ENCODE measurements around the gene CA6.

CA6 gene

DNA sequence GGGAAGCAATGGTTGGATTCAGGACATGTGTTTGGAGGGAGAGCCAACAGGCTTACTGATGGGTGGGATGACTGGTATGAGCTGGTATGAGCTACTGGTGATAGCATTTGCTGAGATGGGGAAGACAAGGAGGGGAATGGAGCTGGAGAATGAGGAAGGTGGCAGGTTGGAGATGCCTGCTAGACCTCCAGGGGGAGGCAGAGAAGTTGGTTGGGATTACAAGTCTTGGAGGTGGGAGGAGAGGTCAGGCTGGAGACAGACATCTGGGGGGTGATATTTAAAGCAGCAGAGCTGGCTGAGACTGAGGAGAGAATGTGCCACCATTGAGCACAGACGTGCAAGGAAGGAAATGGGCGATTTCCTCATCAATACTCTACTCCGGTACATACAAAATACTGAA lies 35.3 kb upstream of the CA6 start:
- Histone ChIP-seq H2BK5ac (ENCODE audit: low read length) (peak overlapping the region; percentile 17), H2BK120ac (ENCODE audit: low read depth, low read length) (no peak overlapping the region), H4K8ac (ENCODE audit: low read depth, low read length) (no peak overlapping the region), H3K4me1 (ENCODE audit: control insufficient read depth, low read depth, low read length) (peaks cover 3% of the 10 kb centered on the region), H3K4ac (ENCODE audit: low read depth, low read length) (no peak overlapping the region), H3K56ac (ENCODE audit: low read length) (no peak overlapping the region), H4K5ac (ENCODE audit: low read length) (no peak overlapping the region), H2BK15ac (replicated peaks; ENCODE audit: low read depth) (no peak overlapping the region), H3K23ac (ENCODE audit: low read length) (no peak overlapping the region), H3K9ac (ENCODE audit: low read length) (no peak overlapping the region), H3K79me2 (ENCODE audit: control insufficient read depth, insufficient read depth, low read length) (no peaks in the 10 kb centered on the region), H3K79me1 (ENCODE audit: low read length) (no peaks in the 10 kb centered on the region), H3K27me3 (ENCODE audit: insufficient read depth, low read length, poor library complexity) (no peaks in the 10 kb centered on the region), H2AK5ac (ENCODE audit: low read length) (peak overlapping the region; percentile 17), H3K4me2 (ENCODE audit: low read length) (no peak overlapping the region), H3K4me3 (ENCODE audit: low read length) (no peak overlapping the region), H3K36me3 (ENCODE audit: control insufficient read depth, insufficient read depth, low read length) (no peaks in the 10 kb centered on the region), H3K18ac (ENCODE audit: low read length) (no peak overlapping the region), H3K27ac (ENCODE audit: low read depth, low read length) (no peak overlapping the region)
- no CpG with 5 or more reads among the region's 3 CpGs for WGBS (ENCODE audit: extremely low coverage, insufficient coverage, low lambda C conversion rate)
- peak; percentile 83 for DNase-seq

DNA sequence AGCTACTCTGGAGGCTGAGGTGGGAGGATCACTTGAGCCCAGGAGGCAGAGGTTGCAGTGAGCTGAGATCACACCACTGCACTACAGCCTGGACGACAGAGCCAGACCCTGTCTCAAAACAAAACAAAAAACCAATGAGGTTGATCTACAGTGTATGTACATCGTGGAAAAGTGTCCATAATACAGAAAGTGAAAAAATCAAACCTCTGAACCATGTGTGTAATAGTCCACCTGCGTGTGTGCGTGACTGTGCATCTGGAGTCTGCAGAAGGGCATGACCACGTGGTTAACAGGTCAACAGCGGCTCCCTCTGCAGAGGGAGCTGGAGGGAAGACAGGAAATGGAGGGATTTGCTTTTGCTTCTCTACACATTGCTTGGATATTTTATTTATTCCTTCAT lies 34.8 kb upstream of the CA6 start:
- Histone ChIP-seq H3K79me2 (ENCODE audit: control insufficient read depth, insufficient read depth, low read length) (no peaks in the 10 kb centered on the region), H4K8ac (ENCODE audit: low read depth, low read length) (no peak overlapping the region), H2BK15ac (replicated peaks; ENCODE audit: low read depth) (no peak overlapping the region), H3K4me3 (ENCODE audit: low read length) (no peak overlapping the region), H3K27ac (ENCODE audit: low read depth, low read length) (no peak overlapping the region), H4K5ac (ENCODE audit: low read length) (no peak overlapping the region), H3K79me1 (ENCODE audit: low read length) (no peaks in the 10 kb centered on the region), H3K9ac (ENCODE audit: low read length) (no peak overlapping the region), H2AK5ac (ENCODE audit: low read length) (peak overlapping the region; percentile 93), H2BK120ac (ENCODE audit: low read depth, low read length) (no peak overlapping the region), H3K23ac (ENCODE audit: low read length) (no peak overlapping the region), H3K56ac (ENCODE audit: low read length) (no peak overlapping the region), H3K27me3 (ENCODE audit: insufficient read depth, low read length, poor library complexity) (no peaks in the 10 kb centered on the region), H3K4me1 (ENCODE audit: control insufficient read depth, low read depth, low read length) (peaks cover 3% of the 10 kb centered on the region), H3K36me3 (ENCODE audit: control insufficient read depth, insufficient read depth, low read length) (no peaks in the 10 kb centered on the region), H3K4ac (ENCODE audit: low read depth, low read length) (no peak overlapping the region), H3K18ac (ENCODE audit: low read length) (no peak overlapping the region), H3K4me2 (ENCODE audit: low read length) (no peak overlapping the region), H2BK5ac (ENCODE audit: low read length) (no peak overlapping the region)
- no peak for DNase-seq
- WGBS (ENCODE audit: extremely low coverage, insufficient coverage, low lambda C conversion rate): no CpG with 5 or more reads among the region's 6 CpGs

DNA sequence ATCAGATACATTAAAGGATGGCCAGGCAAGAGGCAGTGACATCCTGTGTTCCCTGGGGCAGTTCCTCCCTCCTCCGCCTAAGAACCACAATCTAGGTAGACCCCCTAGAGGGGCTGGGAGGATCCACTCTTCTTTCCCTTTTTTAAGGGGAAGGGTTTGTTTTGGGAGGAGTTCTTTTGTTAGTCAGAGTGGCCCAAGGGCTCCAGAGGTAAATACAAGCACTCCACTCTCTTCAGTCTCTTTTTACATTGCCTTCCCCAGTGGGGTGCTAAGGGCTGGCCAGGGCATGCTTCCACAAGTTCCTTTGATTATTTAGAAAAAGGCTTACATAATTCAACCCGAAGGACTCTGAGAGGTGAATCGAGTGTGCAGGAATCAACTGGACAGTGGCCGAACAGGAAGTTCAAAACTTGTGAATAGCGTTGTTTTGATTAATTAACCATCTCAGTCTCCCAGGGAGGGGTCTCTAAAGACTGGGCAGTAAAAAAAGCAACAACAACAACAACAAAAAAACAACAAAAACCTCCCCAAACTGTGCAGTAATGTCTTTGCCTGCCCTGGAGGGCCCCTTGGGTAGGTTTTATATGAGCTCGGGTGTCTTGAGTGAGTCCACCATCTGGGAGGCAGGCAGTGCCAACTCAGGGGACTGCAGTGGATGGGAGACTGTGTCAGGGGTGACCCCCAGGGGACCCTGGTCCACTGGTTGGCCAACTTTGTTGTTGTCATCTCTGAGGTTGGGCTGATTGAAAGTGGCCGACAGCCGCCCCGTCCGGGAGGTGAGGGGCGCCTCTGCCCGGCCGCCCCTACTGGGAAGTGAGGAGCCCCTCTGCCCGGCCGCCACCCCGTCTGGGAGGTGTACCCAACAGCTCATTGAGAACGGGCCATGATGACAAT lies 34.0 kb upstream of the CA6 start:
- no peaks in the 10 kb centered on the region for H3K79me1 ChIP-seq (ENCODE audit: low read length)
- H2BK15ac ChIP-seq (replicated peaks; ENCODE audit: low read depth): no peak overlapping the region
- peaks cover 3% of the 10 kb centered on the region for H3K4me1 ChIP-seq (ENCODE audit: control insufficient read depth, low read depth, low read length)
- H3K9ac ChIP-seq (ENCODE audit: low read length): no peak overlapping the region
- peak; percentile 81 for DNase-seq
- H3K36me3 ChIP-seq (ENCODE audit: control insufficient read depth, insufficient read depth, low read length): no peaks in the 10 kb centered on the region
- H3K4me3 ChIP-seq (ENCODE audit: low read length): no peak overlapping the region
- H3K4ac ChIP-seq (ENCODE audit: low read depth, low read length): no peak overlapping the region
- no peak overlapping the region for H4K5ac ChIP-seq (ENCODE audit: low read length)
- no CpG with 5 or more reads among the region's 17 CpGs for WGBS (ENCODE audit: extremely low coverage, insufficient coverage, low lambda C conversion rate)
- peak overlapping the region; percentile 86 for H2BK120ac ChIP-seq (ENCODE audit: low read depth, low read length)
- no peaks in the 10 kb centered on the region for H3K79me2 ChIP-seq (ENCODE audit: control insufficient read depth, insufficient read depth, low read length)
- no peak overlapping the region for H2BK5ac ChIP-seq (ENCODE audit: low read length)
- H3K56ac ChIP-seq (ENCODE audit: low read length): no peak overlapping the region
- H3K27ac ChIP-seq (ENCODE audit: low read depth, low read length): peak overlapping the region; percentile 19
- H3K4me2 ChIP-seq (ENCODE audit: low read length): no peak overlapping the region
- no peak overlapping the region for H2AK5ac ChIP-seq (ENCODE audit: low read length)
- H3K18ac ChIP-seq (ENCODE audit: low read length): peak overlapping the region; percentile 16
- H4K8ac ChIP-seq (ENCODE audit: low read depth, low read length): no peak overlapping the region
- H3K27me3 ChIP-seq (ENCODE audit: insufficient read depth, low read length, poor library complexity): no peaks in the 10 kb centered on the region
- no peak overlapping the region for H3K23ac ChIP-seq (ENCODE audit: low read length)

DNA sequence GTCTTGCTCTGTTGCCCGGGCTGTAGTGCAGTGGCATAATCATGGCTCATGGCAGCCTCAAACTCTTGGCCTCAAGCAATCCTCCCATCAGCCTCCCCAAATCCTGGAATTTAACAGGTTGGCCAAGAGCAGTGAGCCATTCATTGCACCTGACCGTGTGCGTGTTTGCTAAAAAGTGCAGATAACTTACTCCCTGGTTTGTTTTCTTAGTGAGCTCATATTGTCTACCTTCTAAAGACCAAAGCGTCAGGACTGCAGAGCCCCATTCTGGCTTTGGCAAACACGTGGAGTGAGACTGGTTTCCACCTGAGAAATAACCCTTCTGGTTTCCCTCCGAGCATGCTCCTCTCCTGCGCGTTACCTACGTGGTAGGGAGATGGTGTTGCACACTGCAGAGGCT lies 32.2 kb upstream of the CA6 start:
- Histone ChIP-seq H3K56ac (ENCODE audit: low read length) (no peak overlapping the region), H2BK5ac (ENCODE audit: low read length) (no peak overlapping the region), H2BK120ac (ENCODE audit: low read depth, low read length) (no peak overlapping the region), H3K18ac (ENCODE audit: low read length) (peak overlapping the region; percentile 0), H3K9ac (ENCODE audit: low read length) (no peak overlapping the region), H3K27ac (ENCODE audit: low read depth, low read length) (no peak overlapping the region), H3K4me2 (ENCODE audit: low read length) (no peak overlapping the region), H3K4ac (ENCODE audit: low read depth, low read length) (peak overlapping the region; percentile 0), H3K23ac (ENCODE audit: low read length) (no peak overlapping the region), H4K8ac (ENCODE audit: low read depth, low read length) (no peak overlapping the region), H2AK5ac (ENCODE audit: low read length) (no peak overlapping the region), H3K79me2 (ENCODE audit: control insufficient read depth, insufficient read depth, low read length) (no peaks in the 10 kb centered on the region), H4K5ac (ENCODE audit: low read length) (no peak overlapping the region), H3K4me1 (ENCODE audit: control insufficient read depth, low read depth, low read length) (peaks cover 3% of the 10 kb centered on the region), H3K4me3 (ENCODE audit: low read length) (no peak overlapping the region), H3K36me3 (ENCODE audit: control insufficient read depth, insufficient read depth, low read length) (no peaks in the 10 kb centered on the region), H3K27me3 (ENCODE audit: insufficient read depth, low read length, poor library complexity) (no peaks in the 10 kb centered on the region), H3K79me1 (ENCODE audit: low read length) (no peaks in the 10 kb centered on the region), H2BK15ac (replicated peaks; ENCODE audit: low read depth) (no peak overlapping the region)
- DNase-seq: no peak
- WGBS (ENCODE audit: extremely low coverage, insufficient coverage, low lambda C conversion rate): no CpG with 5 or more reads among the region's 9 CpGs

DNA sequence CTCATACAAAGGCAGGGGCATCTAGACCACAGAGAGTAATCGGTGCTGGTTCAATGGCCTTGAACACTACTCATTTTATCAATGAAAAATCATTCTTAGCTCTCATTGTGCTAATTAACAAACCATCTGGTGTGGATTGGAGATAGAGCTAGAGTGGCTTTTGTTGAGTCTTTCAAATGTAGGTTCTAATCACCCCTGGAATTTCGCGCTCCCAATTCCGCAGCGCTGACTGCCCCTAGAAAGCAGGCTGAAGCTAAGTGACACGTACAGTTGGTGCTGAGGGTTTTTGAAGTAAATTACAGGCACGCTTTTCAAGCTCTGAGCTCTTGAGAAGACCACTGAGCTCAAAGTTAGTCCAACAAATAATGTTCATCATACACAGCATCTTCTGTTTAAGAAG lies 31.2 kb upstream of the CA6 start:
- WGBS (ENCODE audit: extremely low coverage, insufficient coverage, low lambda C conversion rate): no CpG with 5 or more reads among the region's 7 CpGs
- H3K27ac ChIP-seq (ENCODE audit: low read depth, low read length): peak overlapping the region; percentile 86

More for the DNA sequence above, 31.2 kb upstream of the CA6 start:
- H3K23ac ChIP-seq (ENCODE audit: low read length): no peak overlapping the region
- H4K5ac ChIP-seq (ENCODE audit: low read length): no peak overlapping the region
- peak; percentile 91 for DNase-seq
- peaks cover 3% of the 10 kb centered on the region for H3K4me1 ChIP-seq (ENCODE audit: control insufficient read depth, low read depth, low read length)
- H3K4ac ChIP-seq (ENCODE audit: low read depth, low read length): peak overlapping the region; percentile 79
- H3K4me2 ChIP-seq (ENCODE audit: low read length): no peak overlapping the region
- H2AK5ac ChIP-seq (ENCODE audit: low read length): no peak overlapping the region
- H3K36me3 ChIP-seq (ENCODE audit: control insufficient read depth, insufficient read depth, low read length): no peaks in the 10 kb centered on the region
- no peak overlapping the region for H4K8ac ChIP-seq (ENCODE audit: low read depth, low read length)
- peak overlapping the region; percentile 85 for H3K18ac ChIP-seq (ENCODE audit: low read length)
- no peaks in the 10 kb centered on the region for H3K27me3 ChIP-seq (ENCODE audit: insufficient read depth, low read length, poor library complexity)
- no peak overlapping the region for H2BK15ac ChIP-seq (replicated peaks; ENCODE audit: low read depth)
- no peak overlapping the region for H3K4me3 ChIP-seq (ENCODE audit: low read length)
- peak overlapping the region; percentile 78 for H2BK5ac ChIP-seq (ENCODE audit: low read length)
- H3K79me2 ChIP-seq (ENCODE audit: control insufficient read depth, insufficient read depth, low read length): no peaks in the 10 kb centered on the region
- no peak overlapping the region for H3K9ac ChIP-seq (ENCODE audit: low read length)
- no peaks in the 10 kb centered on the region for H3K79me1 ChIP-seq (ENCODE audit: low read length)
- no peak overlapping the region for H3K56ac ChIP-seq (ENCODE audit: low read length)
- H2BK120ac ChIP-seq (ENCODE audit: low read depth, low read length): peak overlapping the region; percentile 68

All from mesendoderm (in vitro differentiated cells).